ENCODE measurements around the gene KLHL29. TPM values are rescaled to one million over a fixed set of nuclear protein-coding genes. Genes with fewer than 3 reads are reported as not detected.

The KLHL29 gene
- total RNA-seq, 2 donors from 2014 or later = 2.0 to 4.2 TPM

GRCh38 chr2:23532391-23533337 is 147.7 kb downstream of the KLHL29 start:
- Histone ChIP-seq H3K4me3 (no peak overlapping the region), H3K27ac (no peak overlapping the region), H3K9me3 (no peaks in the 10 kb centered on the region), H3K27me3 (no peaks in the 10 kb centered on the region), H3K36me3 (no peaks in the 10 kb centered on the region), H3K4me1 (no peaks in the 10 kb centered on the region)
- TF ChIP-seq, protein P1, sequence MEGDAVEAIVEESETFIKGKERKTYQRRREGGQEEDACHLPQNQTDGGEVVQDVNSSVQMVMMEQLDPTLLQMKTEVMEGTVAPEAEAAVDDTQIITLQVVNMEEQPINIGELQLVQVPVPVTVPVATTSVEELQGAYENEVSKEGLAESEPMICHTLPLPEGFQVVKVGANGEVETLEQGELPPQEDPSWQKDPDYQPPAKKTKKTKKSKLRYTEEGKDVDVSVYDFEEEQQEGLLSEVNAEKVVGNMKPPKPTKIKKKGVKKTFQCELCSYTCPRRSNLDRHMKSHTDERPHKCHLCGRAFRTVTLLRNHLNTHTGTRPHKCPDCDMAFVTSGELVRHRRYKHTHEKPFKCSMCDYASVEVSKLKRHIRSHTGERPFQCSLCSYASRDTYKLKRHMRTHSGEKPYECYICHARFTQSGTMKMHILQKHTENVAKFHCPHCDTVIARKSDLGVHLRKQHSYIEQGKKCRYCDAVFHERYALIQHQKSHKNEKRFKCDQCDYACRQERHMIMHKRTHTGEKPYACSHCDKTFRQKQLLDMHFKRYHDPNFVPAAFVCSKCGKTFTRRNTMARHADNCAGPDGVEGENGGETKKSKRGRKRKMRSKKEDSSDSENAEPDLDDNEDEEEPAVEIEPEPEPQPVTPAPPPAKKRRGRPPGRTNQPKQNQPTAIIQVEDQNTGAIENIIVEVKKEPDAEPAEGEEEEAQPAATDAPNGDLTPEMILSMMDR (IDR thresholded peaks at IDR 0.05) = no peak
- no peak for DNase-seq (ENCODE audit: low spot score)

DNA sequence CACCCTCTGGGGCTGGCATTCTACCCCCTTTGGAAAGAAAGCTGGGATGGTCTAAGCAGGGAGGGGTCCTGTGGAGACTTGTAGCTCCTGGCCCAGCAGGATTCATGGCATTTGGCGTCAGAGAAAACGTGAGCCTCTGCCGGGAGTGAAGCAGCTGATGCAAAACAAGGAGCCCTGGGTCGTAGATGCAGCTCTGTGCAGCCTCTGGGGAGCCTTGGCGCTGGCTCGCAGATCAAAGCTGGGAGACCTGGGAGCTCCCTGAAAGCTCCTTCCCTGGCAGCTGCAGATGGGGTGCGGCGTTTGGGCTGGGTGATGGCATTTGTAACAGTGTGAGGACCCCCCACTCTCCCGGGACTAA is 148.3 kb downstream of the KLHL29 start:
- Histone ChIP-seq H3K36me3 (no peaks in the 10 kb centered on the region), H3K27me3 (no peaks in the 10 kb centered on the region), H3K27ac (no peak overlapping the region), H3K4me3 (no peak overlapping the region), H3K9me3 (no peaks in the 10 kb centered on the region), H3K4me1 (no peaks in the 10 kb centered on the region)
- DNase-seq (ENCODE audit: low spot score) = no peak
- TF ChIP-seq, protein P1 (IDR thresholded peaks at IDR 0.05) = no peak

- Histone ChIP-seq H3K36me3 (no peaks in the 10 kb centered on the region), H3K27me3 (no peaks in the 10 kb centered on the region), H3K27ac (no peak overlapping the region), H3K9me3 (no peaks in the 10 kb centered on the region), H3K4me3 (no peak overlapping the region), H3K4me1 (no peaks in the 10 kb centered on the region)
- DNase-seq (ENCODE audit: low spot score) = no peak
- TF ChIP-seq, protein P1 (IDR thresholded peaks at IDR 0.05) = no peak
Measured at GRCh38 chr2:23534771-23535170, 149.8 kb downstream of the KLHL29 start.

DNA sequence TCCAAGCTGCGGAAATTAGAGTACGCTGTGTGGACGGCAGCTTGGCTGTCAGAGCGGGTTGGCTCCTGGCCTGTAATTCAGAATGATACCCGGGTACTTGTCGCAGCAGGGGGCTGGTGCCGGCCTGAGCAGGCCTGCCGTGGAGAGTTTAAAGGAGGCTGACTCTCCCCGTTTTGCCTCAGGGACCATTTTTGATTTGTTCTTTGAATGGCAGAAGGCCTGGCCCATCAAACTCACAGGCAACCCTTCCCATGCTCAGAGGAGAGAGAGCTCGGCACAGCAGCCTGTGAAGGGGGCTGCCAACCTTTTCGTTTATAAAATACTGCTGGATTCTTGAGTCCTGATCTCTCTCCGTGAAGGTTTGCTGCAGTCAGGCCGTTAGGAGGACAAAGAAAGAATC is 151.3 kb downstream of the KLHL29 start:
- TF ChIP-seq, protein P1 (IDR thresholded peaks at IDR 0.05) = no peak
- H3K27ac ChIP-seq = no peak overlapping the region
- no peaks in the 10 kb centered on the region for H3K27me3 ChIP-seq
- DNase-seq (ENCODE audit: low spot score) = no peak
- no peaks in the 10 kb centered on the region for H3K9me3 ChIP-seq
- no peak overlapping the region for H3K4me3 ChIP-seq
- H3K36me3 ChIP-seq = no peaks in the 10 kb centered on the region
- H3K4me1 ChIP-seq = peaks cover 0 to 3% of the 10 kb centered on the region in 2 donors

DNA sequence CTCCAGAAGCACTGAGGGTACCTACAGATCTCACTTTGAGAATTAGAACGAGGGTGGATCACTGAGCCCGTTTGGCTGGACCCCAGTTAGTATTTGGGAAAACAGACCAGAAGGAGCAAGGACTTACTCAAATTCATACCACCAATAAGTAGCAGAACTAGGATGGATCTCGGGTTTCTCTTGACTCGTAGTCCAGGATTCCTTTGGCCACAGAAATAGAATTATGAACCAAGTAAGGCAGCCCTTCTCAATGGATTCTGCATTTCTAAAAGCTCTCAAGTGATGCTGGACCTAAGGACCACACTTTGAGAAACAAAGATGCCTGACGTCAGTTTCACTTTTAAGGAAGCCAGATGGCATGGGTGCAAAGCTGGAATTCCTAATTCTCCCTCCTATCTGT is 153.0 kb downstream of the KLHL29 start:
- Histone ChIP-seq H3K27me3 (no peaks in the 10 kb centered on the region), H3K4me3 (no peak overlapping the region), H3K27ac (no peak overlapping the region), H3K4me1 (peaks cover 0 to 17% of the 10 kb centered on the region in 2 donors), H3K36me3 (no peaks in the 10 kb centered on the region), H3K9me3 (no peaks in the 10 kb centered on the region)
- TF ChIP-seq, protein P1 (IDR thresholded peaks at IDR 0.05) = no peak
- DNase-seq (ENCODE audit: low spot score) = no peak
